NCI-H510A (cell line): Measurements from ENCODE around the gene RFXANK.
"Not testable (repeated sequence)": the region's sequence is repeated elsewhere in the genome, so short reads cannot be mapped to it uniquely, and the experiment has no call there.

ENCODE experiments used
- DNase-seq: peaks from one replicate; lab custom pipeline; 2025; lab: John Stamatoyannopoulos, UW

The RFXANK gene

GRCh38 chr19:19192078-19192882, at the start of gene RFXANK, which contains the start of gene BORCS8:
Gene RFXANK (plus strand): TSS chr19:19192258. CDS start chr19:19193947, 1,689 bp downstream.
Gene BORCS8 (minus strand): TSS chr19:19192152. CDS start chr19:19192117, 35 bp downstream.
- DNase-seq: peak; percentile 97

GRCh38 chr19:19142347-19142746, 49.7 kb upstream of the RFXANK start:
- no peak for DNase-seq

GRCh38 chr19:19145281-19145680, 46.8 kb upstream of the RFXANK start:
- DNase-seq: no peak

GRCh38 chr19:19145684-19146608, 46.1 kb upstream of the RFXANK start:
- no peak for DNase-seq

- no peak for DNase-seq
Observed at GRCh38 chr19:19146865-19147264, 45.2 kb upstream of the RFXANK start.

GRCh38 chr19:19147344-19147743, 44.7 kb upstream of the RFXANK start:
- no peak for DNase-seq

- DNase-seq: not testable (repeated sequence)
Observed at GRCh38 chr19:19148504-19148903, 43.6 kb upstream of the RFXANK start.

GRCh38 chr19:19149435-19149834, 42.6 kb upstream of the RFXANK start:
- no peak for DNase-seq

- DNase-seq: no peak
Observed at GRCh38 chr19:19151418-19151817, 40.6 kb upstream of the RFXANK start.

- DNase-seq: no peak
Observed at GRCh38 chr19:19152668-19153384, 39.2 kb upstream of the RFXANK start.

GRCh38 chr19:19154768-19155494, 37.1 kb upstream of the RFXANK start:
- DNase-seq: no peak

GRCh38 chr19:19155495-19156219, 36.4 kb upstream of the RFXANK start:
- no peak for DNase-seq

- no peak for DNase-seq
Observed at GRCh38 chr19:19157808-19158207, 34.2 kb upstream of the RFXANK start.

GRCh38 chr19:19159534-19159933, 32.5 kb upstream of the RFXANK start:
- no peak for DNase-seq

- DNase-seq: no peak
Observed at GRCh38 chr19:19160461-19161035, 31.5 kb upstream of the RFXANK start.

GRCh38 chr19:19162495-19162894, 29.6 kb upstream of the RFXANK start:
- DNase-seq: no peak

GRCh38 chr19:19165396-19165795, 26.7 kb upstream of the RFXANK start:
- DNase-seq: no peak

GRCh38 chr19:19167612-19168011, 24.4 kb upstream of the RFXANK start:
- no peak for DNase-seq

- no peak for DNase-seq
Observed at GRCh38 chr19:19169236-19170052, 22.6 kb upstream of the RFXANK start.
